ENCODE measurements around the gene ETNK2.

The ETNK2 gene

GRCh38 chr1:204152310-204153044 is 633 bp upstream of the ETNK2 start:
- H3K4me3 ChIP-seq (ENCODE audit: low read depth, low read length): peak overlapping the region; percentile 73
- TF ChIP-seq, protein P1, sequence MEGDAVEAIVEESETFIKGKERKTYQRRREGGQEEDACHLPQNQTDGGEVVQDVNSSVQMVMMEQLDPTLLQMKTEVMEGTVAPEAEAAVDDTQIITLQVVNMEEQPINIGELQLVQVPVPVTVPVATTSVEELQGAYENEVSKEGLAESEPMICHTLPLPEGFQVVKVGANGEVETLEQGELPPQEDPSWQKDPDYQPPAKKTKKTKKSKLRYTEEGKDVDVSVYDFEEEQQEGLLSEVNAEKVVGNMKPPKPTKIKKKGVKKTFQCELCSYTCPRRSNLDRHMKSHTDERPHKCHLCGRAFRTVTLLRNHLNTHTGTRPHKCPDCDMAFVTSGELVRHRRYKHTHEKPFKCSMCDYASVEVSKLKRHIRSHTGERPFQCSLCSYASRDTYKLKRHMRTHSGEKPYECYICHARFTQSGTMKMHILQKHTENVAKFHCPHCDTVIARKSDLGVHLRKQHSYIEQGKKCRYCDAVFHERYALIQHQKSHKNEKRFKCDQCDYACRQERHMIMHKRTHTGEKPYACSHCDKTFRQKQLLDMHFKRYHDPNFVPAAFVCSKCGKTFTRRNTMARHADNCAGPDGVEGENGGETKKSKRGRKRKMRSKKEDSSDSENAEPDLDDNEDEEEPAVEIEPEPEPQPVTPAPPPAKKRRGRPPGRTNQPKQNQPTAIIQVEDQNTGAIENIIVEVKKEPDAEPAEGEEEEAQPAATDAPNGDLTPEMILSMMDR (IDR thresholded peaks at IDR 0.05; ENCODE audit: low read depth, low read length): no peak

GRCh38 chr1:204150702-204151551 is 917 bp downstream of the ETNK2 start:
- TF ChIP-seq, protein P1 (IDR thresholded peaks at IDR 0.05; ENCODE audit: low read depth, low read length): no peak
- peak overlapping the region; percentile 73 for H3K4me3 ChIP-seq (ENCODE audit: low read depth, low read length)

DNA sequence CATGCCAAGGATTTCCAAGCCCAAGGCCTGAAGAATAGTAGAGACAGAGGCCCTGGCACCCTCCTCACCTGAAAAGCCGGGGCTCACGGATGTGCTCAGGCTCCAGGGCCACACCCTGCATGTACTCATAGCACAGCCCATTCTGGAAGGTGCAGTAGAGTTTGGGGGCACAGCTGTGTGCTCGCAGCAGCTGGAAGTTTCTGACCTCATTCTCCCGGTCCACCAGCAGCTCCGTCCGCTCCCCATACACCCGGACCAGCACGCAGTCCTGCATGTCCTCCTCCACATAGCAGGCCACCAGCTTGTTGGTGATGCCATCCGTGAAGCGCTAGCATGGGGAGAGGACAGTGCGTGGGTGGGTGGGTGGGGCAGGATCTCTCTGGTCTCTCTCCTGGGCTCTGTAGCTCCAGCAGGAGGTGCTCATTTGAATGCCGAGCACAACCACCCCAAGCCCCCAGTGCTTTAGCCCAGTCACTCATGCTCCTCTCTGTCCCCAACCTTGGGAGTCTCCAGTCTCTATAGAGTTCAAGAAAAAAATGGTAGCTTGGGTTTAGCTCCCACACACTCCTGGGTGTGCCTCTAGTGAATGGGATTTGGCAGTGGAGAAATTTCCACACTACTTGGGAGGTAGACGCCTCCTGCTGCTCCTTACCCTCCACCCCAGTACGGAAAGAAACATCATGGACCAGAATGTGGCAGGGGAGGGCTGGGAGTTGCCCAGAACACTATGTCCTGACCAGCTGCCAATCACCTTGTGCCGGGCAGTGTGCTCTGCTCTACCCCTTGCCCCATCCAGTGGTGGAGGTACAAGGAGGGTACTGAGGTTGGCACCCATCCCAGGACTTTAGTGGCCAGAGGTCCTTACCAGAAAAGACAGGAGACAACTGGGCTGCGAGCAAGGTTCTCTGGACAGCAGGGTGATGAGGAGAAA is 1.9 kb downstream of the ETNK2 start:
- H3K4me3 ChIP-seq (ENCODE audit: low read depth, low read length): no peak overlapping the region
- TF ChIP-seq, protein P1 (IDR thresholded peaks at IDR 0.05; ENCODE audit: low read depth, low read length): no peak

DNA sequence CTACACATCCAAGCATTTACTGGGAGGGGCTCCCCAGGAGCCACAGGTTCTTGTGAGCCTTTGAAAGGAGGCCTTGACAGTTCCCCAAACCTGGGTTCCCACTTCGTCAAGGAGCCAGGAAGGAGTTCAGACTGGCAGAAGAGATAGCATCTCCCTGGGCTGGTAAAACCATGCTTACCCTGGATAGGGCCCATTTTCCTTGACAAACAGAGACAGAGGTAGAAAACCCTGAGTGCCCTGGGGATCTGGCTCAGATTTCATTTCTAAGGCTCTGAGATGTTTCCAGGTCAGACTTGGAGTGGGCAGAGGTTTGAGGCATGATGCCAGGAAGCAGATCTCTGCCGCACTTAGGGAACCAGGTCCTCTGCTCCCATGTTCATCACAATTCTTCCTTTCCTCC is 2.7 kb downstream of the ETNK2 start:
- TF ChIP-seq, protein P1 (IDR thresholded peaks at IDR 0.05; ENCODE audit: low read depth, low read length): no peak
- H3K4me3 ChIP-seq (ENCODE audit: low read depth, low read length): no peak overlapping the region

GRCh38 chr1:204147406-204148383 is 4.1 kb downstream of the ETNK2 start:
- H3K4me3 ChIP-seq (ENCODE audit: low read depth, low read length): no peak overlapping the region
- TF ChIP-seq, protein P1 (IDR thresholded peaks at IDR 0.05; ENCODE audit: low read depth, low read length): no peak

- no peak overlapping the region for H3K4me3 ChIP-seq (ENCODE audit: low read depth, low read length)
- TF ChIP-seq, protein P1 (IDR thresholded peaks at IDR 0.05; ENCODE audit: low read depth, low read length): no peak
These were observed 4.9 kb downstream of the ETNK2 start for GRCh38 chr1:204146965-204147364.
